ENCODE results near the gene GRID2. TPM values are rescaled to one million over a fixed set of nuclear protein-coding genes. Genes with fewer than 3 reads are reported as not detected.
A peak's percentile ranks its signal among the peaks of the same experiment; 100 is the strongest.

GRID2 gene
- total and polyA plus RNA-seq, 2 experiments from 2014 or later, result 0.12 TPM; not detected in 1

GRCh38 chr4:92733231-92733630 lies 429.5 kb downstream of the GRID2 start:
- Histone ChIP-seq H3K27ac (peak overlapping the region; percentile 7), H3K36me3 (no peaks in the 10 kb centered on the region), H3K9me3 (ENCODE audit: low read depth) (no peaks in the 10 kb centered on the region), H3K27me3 (no peaks in the 10 kb centered on the region), H3K4me1 (ENCODE audit: low read depth) (peaks cover 4% of the 10 kb centered on the region), H3K4me3 (no peak overlapping the region)
- TF ChIP-seq CTCF (IDR thresholded peaks at IDR 0.05; ENCODE audit: low read depth, low read length), result no peak
- DNase-seq (ENCODE audit: low read depth in 1 of 2, low spot score in 1 of 2), result peak in 1 of 2 donors; percentile 2

GRCh38 chr4:92735025-92735665 lies 431.4 kb downstream of the GRID2 start:
- no peaks in the 10 kb centered on the region for H3K27me3 ChIP-seq

GRCh38 chr4:92760433-92760832 lies 456.7 kb downstream of the GRID2 start:
- TF ChIP-seq CTCF (IDR thresholded peaks at IDR 0.05; ENCODE audit: low read depth, low read length), result no peak
- no peaks in the 10 kb centered on the region for H3K36me3 ChIP-seq
- H3K4me1 ChIP-seq (ENCODE audit: low read depth), result no peaks in the 10 kb centered on the region
- no peak overlapping the region for H3K27ac ChIP-seq
- H3K27me3 ChIP-seq, result no peaks in the 10 kb centered on the region
- H3K4me3 ChIP-seq, result no peak overlapping the region
- no peak for DNase-seq (ENCODE audit: low read depth in 1 of 2, low spot score in 1 of 2)
- no peaks in the 10 kb centered on the region for H3K9me3 ChIP-seq (ENCODE audit: low read depth)

More at GRCh38 chr4:92735025-92735665, 431.4 kb downstream of the GRID2 start:
- no peak overlapping the region for H3K27ac ChIP-seq
- no peak for TF ChIP-seq CTCF (IDR thresholded peaks at IDR 0.05; ENCODE audit: low read depth, low read length)
- no peak overlapping the region for H3K4me3 ChIP-seq
- no peaks in the 10 kb centered on the region for H3K36me3 ChIP-seq
- no peaks in the 10 kb centered on the region for H3K9me3 ChIP-seq (ENCODE audit: low read depth)
- no peak for DNase-seq (ENCODE audit: low read depth in 1 of 2, low spot score in 1 of 2)
- peaks cover 4% of the 10 kb centered on the region for H3K4me1 ChIP-seq (ENCODE audit: low read depth)

GRCh38 chr4:92776080-92776479 lies 472.3 kb downstream of the GRID2 start:
- H3K4me1 ChIP-seq (ENCODE audit: low read depth), result no peaks in the 10 kb centered on the region
- H3K27me3 ChIP-seq, result no peaks in the 10 kb centered on the region
- H3K36me3 ChIP-seq, result no peaks in the 10 kb centered on the region
- TF ChIP-seq CTCF (IDR thresholded peaks at IDR 0.05; ENCODE audit: low read depth, low read length), result no peak
- no peak overlapping the region for H3K4me3 ChIP-seq
- H3K9me3 ChIP-seq (ENCODE audit: low read depth), result no peaks in the 10 kb centered on the region
- DNase-seq (ENCODE audit: low read depth in 1 of 2, low spot score in 1 of 2), result no peak
- no peak overlapping the region for H3K27ac ChIP-seq

- no peaks in the 10 kb centered on the region for H3K27me3 ChIP-seq
- peaks cover 10% of the 10 kb centered on the region for H3K4me1 ChIP-seq (ENCODE audit: low read depth)
- no peaks in the 10 kb centered on the region for H3K36me3 ChIP-seq
- H3K27ac ChIP-seq, result no peak overlapping the region
- no peak for TF ChIP-seq CTCF (IDR thresholded peaks at IDR 0.05; ENCODE audit: low read depth, low read length)
- no peak overlapping the region for H3K4me3 ChIP-seq
- H3K9me3 ChIP-seq (ENCODE audit: low read depth), result no peaks in the 10 kb centered on the region
- DNase-seq (ENCODE audit: low read depth in 1 of 2, low spot score in 1 of 2), result no peak
These were observed 486.0 kb downstream of the GRID2 start for GRCh38 chr4:92789741-92790140.

Data from cardiac muscle cell (in vitro differentiated cells and primary cell).